ENCODE results near the gene CYP20A1.
"Not testable (repeated sequence)": the region's sequence is repeated elsewhere in the genome, so short reads cannot be mapped to it uniquely, and the experiment has no call there.

The CYP20A1 gene

GRCh38 chr2:203238704-203239526 lies at the start of gene CYP20A1:
Gene CYP20A1, plus strand, starts transcription at chr2:203239018. Its CDS starts 45 bp downstream, at chr2:203239063.
- peak; percentile 94 to 96 for DNase-seq (ENCODE audit: low read depth in 1 of 2, low spot score in 1 of 2)

GRCh38 chr2:203190547-203190946 lies 48.3 kb upstream of the CYP20A1 start:
- not testable (repeated sequence) for DNase-seq (ENCODE audit: low read depth in 1 of 2, low spot score in 1 of 2)

GRCh38 chr2:203191026-203191425 lies 47.8 kb upstream of the CYP20A1 start:
- DNase-seq (ENCODE audit: low read depth in 1 of 2, low spot score in 1 of 2) = not testable (repeated sequence)

- DNase-seq (ENCODE audit: low read depth in 1 of 2, low spot score in 1 of 2) = no peak
Observed at GRCh38 chr2:203191961-203192360, 46.9 kb upstream of the CYP20A1 start.

GRCh38 chr2:203195331-203196036 lies 43.3 kb upstream of the CYP20A1 start:
- no peak for DNase-seq (ENCODE audit: low read depth in 1 of 2, low spot score in 1 of 2)

GRCh38 chr2:203200866-203201265 lies 38.0 kb upstream of the CYP20A1 start:
- no peak for DNase-seq (ENCODE audit: low read depth in 1 of 2, low spot score in 1 of 2)

- DNase-seq (ENCODE audit: low read depth in 1 of 2, low spot score in 1 of 2) = no peak
Observed at GRCh38 chr2:203201426-203201825, 37.4 kb upstream of the CYP20A1 start.

GRCh38 chr2:203209538-203209937 lies 29.3 kb upstream of the CYP20A1 start:
- DNase-seq (ENCODE audit: low read depth in 1 of 2, low spot score in 1 of 2) = no peak

- no peak for DNase-seq (ENCODE audit: low read depth in 1 of 2, low spot score in 1 of 2)
Observed at GRCh38 chr2:203225423-203226039, 13.3 kb upstream of the CYP20A1 start.

- not testable (repeated sequence) for DNase-seq (ENCODE audit: low read depth in 1 of 2, low spot score in 1 of 2)
Observed at GRCh38 chr2:203229674-203230073, 9.1 kb upstream of the CYP20A1 start.

- no peak for DNase-seq (ENCODE audit: low read depth in 1 of 2, low spot score in 1 of 2)
Observed at GRCh38 chr2:203237346-203238238, 1.2 kb upstream of the CYP20A1 start.

GRCh38 chr2:203238292-203238703 lies 520 bp upstream of the CYP20A1 start:
- no peak for DNase-seq (ENCODE audit: low read depth in 1 of 2, low spot score in 1 of 2)

- DNase-seq (ENCODE audit: low read depth in 1 of 2, low spot score in 1 of 2) = no peak
Observed at GRCh38 chr2:203240491-203240890, 1.7 kb downstream of the CYP20A1 start.

- DNase-seq (ENCODE audit: low read depth in 1 of 2, low spot score in 1 of 2) = no peak
Observed at GRCh38 chr2:203242518-203242917, 3.7 kb downstream of the CYP20A1 start.

GRCh38 chr2:203246646-203247045 lies 7.8 kb downstream of the CYP20A1 start:
- no peak for DNase-seq (ENCODE audit: low read depth in 1 of 2, low spot score in 1 of 2)

- no peak for DNase-seq (ENCODE audit: low read depth in 1 of 2, low spot score in 1 of 2)
Observed at GRCh38 chr2:203252818-203253217, 14.0 kb downstream of the CYP20A1 start.

GRCh38 chr2:203253422-203254095 lies 14.7 kb downstream of the CYP20A1 start:
- DNase-seq (ENCODE audit: low read depth in 1 of 2, low spot score in 1 of 2) = not testable (repeated sequence)

- no peak for DNase-seq (ENCODE audit: low read depth in 1 of 2, low spot score in 1 of 2)
Observed at GRCh38 chr2:203261326-203262159, 22.7 kb downstream of the CYP20A1 start.

GRCh38 chr2:203279288-203279687 lies 40.5 kb downstream of the CYP20A1 start:
- DNase-seq (ENCODE audit: low read depth in 1 of 2, low spot score in 1 of 2) = no peak

All from stimulated activated CD4-positive, alpha-beta T cell treated with anti-CD3 and anti-CD28 coated beads, Interleukin-15, amount 100 ng/mL, for 1 hour (primary cell).